Stimulated activated CD4-positive, alpha-beta T cell treated with anti-CD3 and anti-CD28 coated beads, Interleukin-4, amount 100 ng/mL, for 1 hour (primary cell): Measurements from ENCODE around the gene DDX20.
"Not testable (repeated sequence)": the region's sequence is repeated elsewhere in the genome, so short reads cannot be mapped to it uniquely, and the experiment has no call there.

ENCODE experiments used
- DNase-seq: peaks from one replicate; pipeline ENCODE4 v3.0.0-alpha.2; 2020

The DDX20 gene

DNA sequence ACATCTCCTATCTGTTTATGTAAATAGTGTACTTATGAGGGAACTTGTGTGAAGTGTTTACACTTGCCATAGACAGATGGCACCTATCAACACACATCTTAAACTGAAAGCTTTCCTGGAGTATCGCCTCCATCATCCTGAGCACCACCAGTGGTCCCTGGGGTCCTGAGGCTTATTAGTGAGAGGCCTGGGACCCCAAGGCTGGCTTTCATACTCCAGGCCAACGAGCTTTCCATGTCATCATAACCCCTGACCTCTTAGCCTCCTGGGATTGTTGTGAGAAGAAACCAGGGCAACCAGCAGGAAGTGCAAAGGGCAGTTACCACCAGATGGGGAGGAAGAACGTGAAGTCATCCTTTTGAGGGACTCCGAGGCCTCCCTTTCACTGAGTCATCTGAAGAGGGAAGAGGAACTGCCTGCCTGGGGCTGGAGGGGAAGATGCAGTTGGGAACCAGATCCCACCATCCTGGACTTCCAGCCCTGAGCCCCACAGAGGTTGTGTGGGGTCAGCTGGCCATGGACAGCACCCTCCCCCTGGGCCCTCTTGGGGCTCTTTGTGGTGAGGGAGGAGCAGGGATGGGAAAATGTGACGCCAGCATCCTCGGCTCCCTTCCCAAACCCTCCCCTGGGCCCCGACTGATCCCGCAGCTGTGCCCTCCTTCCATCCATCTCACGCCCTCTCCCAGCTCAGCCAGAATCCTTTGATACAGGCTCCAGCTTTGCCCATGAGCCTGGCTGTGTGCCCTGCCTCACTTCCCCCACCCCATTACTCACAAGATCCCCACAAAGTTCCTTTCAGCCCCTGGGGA, 22.3 kb upstream of the DDX20 start:
- no peak for DNase-seq

DNA sequence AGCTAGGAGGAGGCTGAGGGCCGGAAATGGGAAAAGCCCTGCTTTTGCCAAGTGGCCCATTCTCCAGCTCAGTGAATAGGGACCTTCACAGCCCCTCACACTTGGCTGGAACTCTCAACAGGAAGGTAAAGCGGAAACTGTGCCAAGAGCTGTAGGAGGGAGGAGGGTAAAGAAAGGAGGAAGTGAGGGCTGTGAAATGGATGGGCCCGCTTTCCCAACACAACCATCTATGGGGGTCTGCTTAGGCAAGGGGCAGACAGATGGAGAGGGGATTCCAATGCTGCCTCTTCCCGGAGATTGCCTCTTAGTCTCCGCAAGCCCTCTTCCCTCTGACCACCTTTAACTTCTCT, 21.7 kb upstream of the DDX20 start:
- DNase-seq: no peak

DNA sequence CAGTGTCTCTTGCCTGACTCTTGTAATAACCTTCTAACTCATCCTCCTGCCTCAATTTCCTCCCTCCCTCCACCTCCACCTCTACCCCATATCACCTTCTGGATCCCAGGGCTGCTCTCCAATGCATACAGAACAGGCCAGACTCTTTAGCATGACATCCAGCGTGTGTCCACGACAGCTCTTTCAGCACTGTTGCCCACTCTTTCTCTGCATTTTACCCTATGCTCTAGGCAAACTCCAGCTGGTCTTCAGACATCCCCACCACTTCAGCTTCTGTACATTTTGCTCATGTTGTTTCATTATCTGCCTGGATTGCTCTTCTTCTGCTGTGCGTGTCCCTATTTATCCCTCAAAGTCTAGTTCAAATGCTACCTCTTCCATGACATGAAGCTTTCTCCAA, 21.3 kb upstream of the DDX20 start:
- DNase-seq: no peak

DNA sequence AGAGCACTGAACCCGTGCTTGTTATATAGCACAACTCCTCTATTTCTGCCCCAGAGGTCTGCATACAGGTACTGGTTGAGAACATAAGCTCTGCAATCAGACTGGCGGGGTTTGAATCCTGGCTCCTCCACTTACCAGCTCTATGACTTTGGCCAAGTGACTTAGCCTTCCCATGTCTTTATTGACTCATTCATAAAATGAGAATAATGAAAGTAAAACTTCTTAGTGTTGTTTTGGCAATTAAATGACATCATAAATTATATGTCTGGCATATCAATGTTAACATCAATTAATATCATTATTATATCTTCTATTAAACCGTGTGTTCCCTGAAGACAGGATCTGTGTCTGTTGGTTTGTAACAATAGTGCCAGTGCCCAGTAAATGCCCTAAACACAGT, 20.8 kb upstream of the DDX20 start:
- no peak for DNase-seq

DNA sequence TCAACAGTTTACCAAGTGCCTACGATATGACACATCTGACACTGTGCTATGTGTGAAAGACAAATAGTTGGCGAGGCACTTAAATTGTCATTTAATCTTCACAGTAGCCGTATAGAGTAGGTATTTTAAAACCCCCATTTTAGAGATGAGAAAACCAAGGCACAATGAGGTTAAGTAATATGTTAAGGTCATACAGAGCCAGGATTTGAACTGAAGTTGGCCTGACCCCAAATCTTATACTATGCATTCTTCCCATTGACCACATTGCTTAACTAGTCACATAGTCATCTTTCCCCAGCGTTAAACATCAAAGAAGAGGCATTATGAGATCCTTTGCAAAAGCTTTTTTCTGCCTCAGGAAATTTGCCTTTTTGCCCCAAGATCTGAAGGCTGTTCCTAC, 20.4 kb upstream of the DDX20 start:
- no peak for DNase-seq

DNA sequence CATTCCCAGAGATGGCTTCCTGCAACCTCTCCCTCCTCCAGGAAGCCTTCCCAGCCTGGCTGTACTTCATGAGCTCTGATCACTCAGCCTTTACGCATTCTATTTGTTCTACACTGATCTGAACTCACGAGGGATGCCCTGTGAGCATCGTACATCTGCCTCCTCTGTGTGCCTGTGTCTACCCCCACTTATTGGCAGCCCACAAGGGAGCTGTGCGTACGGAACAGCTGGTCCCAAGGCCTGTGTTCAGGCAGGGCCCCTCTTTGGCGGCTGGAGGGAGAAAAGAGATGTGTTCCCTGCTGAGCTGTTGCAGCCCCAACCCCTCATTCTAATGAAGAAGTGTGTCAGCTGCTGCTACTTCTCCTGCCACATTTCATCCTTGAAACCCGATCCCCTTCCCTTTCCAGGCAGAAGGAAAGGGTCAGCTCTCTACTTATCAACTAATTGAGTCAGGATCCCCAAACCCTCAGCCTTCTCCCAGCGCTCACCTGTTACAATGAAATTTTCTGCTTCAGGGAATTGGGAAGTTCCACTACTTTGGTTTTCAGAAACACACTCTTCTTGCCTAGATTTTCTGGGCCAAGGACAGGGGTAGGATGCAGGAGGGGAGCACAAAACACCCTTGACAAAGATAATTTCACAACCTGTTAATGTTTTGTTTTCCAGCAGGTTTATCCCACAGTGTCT, 19.7 kb upstream of the DDX20 start:
- no peak for DNase-seq

DNA sequence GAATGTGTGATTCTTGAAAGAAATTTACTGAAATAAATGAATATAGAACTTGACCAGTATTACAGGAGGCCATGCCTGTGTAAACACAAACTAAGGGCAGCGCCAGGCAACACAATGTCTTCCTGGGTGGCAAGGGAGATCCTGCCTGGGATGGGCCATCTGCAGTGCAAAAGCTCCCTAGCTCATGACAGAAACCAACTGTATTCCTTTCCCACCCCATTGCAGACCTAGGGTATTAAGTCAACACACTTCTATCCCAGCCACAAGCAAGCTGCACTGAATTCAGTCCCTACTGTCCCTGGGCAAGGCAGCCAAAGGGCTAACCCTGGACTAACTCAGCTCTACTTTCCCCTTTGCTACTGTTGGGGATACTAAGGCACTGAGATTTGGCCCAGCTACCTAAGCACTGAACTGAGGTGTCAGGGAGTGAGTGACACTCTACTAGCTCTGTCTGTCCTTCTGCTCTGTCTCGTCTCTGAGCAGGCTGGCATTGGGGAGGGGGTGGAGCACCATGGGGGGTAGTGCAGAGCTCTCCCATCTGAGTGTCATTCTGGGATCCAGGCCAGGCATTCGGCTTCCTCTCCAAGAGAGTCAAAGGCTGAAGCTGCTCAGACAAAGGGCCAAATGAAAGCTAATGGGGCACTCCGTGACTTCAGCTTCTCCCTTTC, 19.0 kb upstream of the DDX20 start:
- DNase-seq: no peak

DNA sequence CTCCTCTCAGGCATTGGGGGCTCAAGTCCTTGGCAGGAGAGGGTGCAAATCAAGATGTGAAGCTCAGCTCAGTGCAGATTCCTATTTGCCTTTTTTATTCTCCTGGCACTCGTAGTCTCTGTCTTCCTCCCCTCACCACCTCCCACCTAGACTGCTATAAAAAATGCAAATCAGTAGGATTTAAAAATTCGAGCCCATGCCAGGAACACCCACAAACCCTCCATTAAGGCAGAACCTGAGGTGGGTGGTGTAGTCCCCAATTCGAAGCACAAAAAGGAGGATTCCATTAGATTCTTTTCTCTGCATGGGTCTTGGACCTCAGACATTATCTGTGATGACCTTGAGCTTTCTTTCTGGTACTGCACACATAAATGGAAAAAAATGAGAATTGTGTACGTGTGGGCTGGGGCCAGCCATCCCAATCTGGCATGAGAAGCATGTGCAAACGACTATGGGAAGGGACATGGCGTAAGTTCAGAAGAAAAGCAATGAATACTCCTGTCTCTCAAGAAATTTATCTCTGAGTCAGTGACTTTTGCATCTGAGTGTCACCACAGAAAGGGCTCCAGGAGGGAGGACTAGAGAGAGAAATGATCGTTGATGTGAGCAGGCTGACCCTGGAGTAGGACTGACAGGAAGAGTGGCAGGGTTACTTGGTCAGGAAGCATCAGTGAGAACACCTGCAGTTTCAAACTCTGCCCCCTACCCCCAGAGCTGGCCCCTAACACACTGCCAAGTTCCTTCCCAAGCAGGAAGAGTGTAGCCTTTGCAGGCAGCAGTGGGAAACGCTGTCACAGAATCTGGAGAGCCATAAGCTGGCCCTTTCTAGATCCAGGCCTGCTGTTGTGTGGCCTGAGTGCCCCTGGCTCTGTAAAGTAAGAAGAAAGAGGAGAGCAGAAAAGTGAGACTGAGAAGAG, 18.2 kb upstream of the DDX20 start:
- DNase-seq: no peak

DNA sequence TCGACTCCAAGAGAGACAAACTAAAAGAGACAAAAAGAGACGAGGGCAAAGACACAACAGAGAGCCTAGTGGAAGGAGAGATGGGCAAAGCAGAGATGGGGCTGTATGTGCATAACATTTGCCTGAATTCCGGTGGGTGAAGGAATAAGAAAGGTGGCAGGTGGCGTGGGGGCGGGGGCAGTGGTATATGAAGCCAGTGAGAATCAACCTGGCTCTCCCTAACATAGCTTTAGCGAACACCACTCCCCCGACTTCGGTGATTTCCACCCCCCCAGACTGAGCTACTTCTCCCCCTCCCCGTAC, 17.6 kb upstream of the DDX20 start:
- DNase-seq: no peak

DNA sequence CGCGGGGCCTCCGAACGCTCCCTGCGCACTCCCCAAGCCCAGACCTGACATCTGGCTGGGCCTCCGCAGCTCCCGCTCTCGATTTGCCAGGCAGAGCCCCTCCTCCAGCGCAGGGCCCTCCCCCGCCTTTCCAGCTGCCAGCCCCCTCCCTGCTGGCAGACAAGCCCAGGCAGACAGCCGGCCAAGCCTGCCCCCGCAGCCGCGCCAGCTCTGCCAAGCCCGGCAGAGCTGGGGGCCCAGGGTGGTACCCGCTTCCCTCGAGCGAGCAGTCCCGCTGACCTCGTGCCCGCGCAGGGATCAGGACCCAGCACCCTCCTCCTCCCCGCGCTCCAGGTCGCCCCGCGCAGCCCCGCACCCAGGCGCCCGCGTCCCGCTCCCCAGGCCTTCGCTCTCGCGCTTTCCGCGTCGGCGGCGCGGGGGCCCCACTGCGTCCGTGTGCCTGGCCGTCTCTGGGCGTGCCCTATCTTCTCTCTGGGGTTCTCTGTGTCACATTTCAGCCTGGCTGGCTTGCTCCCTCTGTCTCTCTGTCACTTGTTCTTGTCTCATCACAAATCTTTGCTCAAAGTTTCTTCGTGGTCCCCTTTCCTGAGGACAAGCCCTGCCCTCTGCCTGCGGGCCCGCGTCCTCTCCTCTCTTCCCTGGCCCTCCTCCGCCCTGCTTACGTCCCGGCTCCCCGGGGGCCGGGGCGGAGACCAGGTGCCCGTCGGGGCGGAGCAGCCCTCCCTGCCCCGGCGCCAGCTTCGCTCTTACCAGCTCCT, 17.1 kb upstream of the DDX20 start:
- DNase-seq: peak; percentile 31

DNA sequence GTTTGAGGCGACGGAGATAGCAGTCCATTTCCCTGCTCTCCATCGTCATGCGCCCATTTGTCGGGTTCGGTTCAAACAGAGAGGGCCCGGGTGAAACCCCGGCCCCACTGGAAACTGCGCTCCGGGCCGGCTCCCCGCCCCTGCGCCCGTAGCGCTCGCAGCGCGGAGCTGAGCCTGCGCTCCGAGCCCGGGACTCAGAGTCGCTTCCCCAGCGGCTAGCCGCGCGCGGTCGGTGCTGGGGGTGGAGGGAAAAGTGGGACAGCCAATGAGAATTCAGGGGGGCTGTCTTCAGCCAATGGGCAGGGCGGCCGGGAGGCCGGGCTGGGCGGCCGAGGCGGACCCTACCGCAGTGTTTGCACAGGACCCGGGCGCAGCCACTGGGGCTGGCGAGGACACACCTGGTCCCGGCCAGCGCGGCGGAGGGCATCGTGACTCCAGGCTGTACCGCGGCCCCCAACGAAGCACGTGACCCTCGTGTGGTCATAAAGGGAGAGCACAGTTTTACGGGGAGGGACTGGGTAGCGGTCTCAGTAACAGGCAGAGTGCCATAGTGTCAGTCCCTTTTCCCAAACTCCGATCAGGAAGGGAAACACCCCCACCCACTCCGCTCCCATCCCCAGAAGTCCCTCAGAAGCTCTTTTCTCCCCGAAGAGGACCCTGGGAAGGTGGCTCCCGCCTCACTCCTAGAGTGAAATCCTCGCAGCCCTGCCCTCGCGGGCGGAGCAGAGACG, 16.3 kb upstream of the DDX20 start, which contains the start of gene INKA2:
TSS of gene INKA2 (minus strand) at position 202 of the 731 bp plus-strand sequence. CDS start at position 49, 153 bp downstream.
- DNase-seq: peak; percentile 70

DNA sequence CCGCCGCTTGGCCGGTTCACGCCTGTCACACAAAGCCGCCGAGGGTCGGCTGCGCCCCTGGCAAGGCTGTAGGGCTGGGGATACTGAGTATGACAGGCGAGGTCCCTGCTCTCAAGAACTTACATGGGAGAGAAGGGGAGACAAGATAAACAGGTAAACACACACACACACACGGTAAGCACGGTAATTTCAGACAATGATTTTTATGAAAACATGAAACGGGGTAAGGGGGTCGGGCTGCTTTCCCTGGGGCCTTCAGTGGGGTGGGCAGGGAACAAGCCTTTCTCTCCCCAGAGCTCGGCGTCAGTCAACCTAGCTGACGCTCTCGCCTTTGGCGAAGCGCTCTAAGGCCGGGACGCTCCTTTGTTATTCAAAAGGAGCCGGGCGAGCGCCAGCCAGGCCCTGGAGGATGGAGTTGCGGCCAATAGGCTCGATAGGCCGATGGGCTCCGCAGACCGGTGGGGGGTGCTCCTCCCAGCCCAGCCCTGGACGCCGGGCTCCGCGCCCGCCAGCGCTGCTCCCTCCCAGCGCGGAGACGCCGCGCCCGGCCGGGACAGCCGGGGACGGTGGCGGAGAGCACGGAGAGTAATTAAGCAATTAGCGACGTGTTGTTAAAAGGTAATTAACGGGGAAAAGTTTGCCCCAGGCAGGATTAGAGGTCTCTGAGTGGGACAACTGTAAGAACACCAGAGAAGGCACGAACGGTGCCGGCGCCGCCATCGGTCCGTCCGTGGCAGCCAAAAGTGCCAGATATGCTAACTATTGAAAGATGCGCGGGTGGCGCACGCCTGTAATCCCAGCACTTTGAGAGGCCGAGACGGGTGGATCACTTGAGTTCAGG, 15.6 kb upstream of the DDX20 start:
- DNase-seq: peak; percentile 14

DNA sequence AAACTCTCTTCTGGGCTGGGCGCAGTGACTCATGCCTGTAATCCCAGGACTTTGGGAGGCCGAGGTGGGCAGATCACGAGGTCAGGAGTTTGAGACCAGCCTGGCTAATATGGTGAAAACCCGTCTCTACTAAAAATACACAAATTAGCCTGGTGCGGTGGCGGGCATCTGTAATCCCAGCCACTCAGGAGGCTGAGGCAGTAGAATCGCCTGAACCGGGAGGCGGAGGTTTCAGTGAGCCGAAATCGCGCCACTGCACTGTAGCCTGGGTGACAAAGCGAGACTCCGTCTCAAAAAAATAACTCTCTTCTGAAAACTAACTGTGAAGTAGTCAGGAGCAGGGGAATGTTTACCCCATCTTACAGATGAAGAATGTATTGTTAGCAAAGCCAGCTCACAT, 13.4 kb upstream of the DDX20 start:
- DNase-seq: not testable (repeated sequence)

DNA sequence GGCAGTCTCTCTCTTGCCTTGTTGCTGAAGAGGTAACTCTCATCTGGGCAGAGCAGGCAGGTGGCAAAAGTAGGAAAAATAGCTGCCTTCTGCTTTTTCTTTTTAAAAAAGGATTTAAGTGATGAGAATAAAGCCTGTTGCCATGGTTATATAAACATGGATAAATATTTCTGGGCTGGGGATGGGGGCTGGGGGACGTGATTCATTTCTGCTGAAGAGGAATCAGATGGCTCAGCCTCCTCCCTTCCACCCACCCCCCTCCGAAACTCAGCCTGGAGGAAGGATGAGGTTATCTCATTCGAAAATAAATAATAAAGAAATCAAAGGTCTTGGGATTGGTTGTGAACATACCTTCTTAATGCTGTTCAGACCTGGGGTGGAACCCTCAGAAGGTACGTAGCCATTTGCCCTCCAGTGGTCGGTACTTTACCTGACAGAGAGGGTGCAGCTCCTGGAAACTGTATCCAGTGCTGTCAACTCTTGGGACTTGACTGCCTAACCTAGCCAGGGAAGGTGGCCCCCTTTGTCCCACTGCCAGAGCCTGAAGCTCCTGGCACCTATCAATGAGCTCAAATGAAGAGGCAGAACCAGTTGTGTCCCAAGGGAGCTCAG, 12.7 kb upstream of the DDX20 start:
- DNase-seq: no peak

DNA sequence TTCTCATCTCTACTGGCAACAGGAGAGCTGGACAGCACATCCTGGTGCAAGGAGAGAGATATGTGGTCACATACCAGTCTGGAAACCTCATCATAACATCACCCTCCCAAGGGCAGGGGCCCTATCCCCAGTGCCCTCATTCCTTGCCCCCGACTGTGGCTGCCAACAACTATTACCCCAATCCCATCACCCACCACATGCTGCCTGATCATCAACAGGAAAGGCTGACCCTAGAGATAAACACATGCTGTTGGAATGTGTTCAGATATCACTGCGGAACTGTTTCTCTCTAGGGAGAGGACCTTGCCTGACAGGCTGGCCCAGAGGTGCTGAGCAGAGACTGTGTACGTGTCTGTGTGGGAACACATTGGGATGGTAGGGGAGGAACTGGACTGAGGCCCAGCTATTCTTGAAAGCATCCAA, 12.0 kb upstream of the DDX20 start:
- no peak for DNase-seq

DNA sequence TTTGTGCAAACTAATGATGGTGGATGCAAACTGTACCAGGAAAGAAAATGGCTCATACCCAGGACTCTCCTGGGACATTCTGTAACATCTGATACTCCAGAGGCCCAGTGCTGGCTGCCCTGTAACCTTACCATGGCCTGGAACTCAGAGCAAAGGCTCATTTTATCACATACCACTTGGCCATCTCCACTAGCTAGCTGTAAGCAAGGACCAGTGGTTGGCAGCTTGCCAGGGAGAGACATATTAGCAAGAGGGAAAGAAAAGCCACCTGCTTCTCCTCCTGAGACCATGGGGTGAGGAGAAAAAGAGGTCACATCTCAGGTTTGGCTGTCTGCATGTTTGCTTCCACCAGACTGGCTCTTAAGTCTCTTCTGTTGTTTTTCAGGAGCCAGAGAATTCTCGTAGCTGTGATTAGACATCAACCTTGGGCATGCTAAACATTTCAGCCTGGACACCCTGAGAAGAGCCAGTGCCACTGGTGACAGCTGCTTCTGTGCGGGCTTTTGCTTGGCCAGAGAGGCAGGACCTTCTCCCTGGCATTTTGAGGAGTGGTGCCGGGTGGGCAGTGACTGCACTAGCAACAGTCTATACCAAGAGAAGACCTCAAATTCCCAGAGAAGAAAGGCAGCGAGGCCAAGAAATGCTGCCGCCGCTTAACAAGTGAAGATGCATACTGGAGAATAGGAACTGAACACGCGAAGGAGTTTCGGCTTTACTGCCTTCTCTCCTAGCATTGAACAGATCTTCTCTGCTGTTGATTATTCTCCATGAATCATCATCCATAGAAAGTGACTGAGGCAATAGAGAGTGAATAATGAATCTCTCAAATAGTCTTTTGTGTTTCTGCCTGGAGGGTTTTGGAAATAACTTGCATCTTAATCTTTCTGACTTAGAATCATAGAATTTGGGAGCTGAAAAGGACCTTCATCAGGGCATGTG, 9.8 kb upstream of the DDX20 start:
- DNase-seq: no peak

DNA sequence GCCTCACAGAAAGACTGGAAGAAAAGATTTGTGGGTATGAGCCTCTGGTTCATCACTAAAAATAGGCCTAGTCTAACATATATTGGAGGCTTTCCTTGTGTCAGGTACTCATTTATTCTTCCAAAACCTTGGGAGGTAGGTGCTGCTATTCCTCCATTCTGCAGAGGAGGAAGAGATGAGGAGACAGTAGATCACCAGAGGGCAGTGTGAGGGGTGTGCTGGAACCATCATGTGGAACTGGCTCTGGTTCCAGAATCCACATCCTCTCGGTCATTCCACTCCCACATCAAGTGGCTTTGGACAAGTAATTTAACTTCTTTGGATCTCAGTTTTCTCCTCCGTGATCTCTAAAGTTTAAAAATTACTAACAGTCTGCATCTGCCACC, 9.1 kb upstream of the DDX20 start:
- no peak for DNase-seq

DNA sequence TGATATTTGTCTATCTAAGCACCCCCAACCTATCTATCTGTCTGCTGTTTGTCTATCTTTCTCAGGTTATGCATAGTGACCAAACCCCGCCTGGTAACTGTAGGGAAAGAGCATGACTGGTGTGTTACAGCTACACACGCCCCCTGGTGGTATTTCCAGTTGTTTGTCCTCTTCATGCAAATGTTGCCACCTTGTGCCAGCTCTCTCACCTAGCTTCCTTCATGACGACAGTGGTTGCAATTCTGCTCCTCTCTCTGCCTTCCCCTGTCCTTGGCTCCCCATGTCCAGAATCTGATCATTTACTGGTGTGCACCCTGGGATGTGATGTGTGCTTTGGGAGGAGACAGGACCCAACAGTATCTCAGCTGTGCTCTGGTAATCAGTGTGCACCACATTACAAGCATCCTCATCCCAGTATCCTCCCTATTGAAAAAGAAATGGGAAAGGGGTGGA, 8.4 kb upstream of the DDX20 start:
- DNase-seq: peak; percentile 44

DNA sequence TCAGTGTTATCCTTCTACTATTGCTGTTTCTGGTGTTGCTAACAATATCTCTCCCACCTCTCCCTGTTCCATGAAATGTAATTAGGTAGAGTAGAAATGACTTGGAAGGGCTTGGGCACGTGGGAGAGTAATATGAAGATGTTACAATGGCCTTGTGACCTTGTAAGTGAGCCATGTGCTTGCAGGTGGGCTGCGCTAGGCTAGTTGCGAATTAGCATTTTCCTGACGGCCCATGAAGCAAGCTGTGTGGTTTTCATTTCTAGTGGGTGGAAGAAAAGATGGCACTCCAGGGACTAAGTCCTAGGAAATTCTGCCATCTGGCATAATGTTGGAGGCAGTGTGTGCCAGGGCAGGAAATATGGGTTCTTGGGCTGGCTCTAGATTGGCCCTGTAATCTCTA, 7.8 kb upstream of the DDX20 start:
- DNase-seq: no peak
